Omental fat pad (tissue), 4 donors: ENCODE results near the gene SETDB2. TPM values are rescaled to one million over a fixed set of nuclear protein-coding genes. Genes with fewer than 3 reads are reported as not detected.
A peak's percentile ranks its signal among the peaks of the same experiment; 100 is the strongest.
"Not testable (repeated sequence)": the region's sequence is repeated elsewhere in the genome, so short reads cannot be mapped to it uniquely, and the experiment has no call there.

Experiments
- ATAC-seq: fragments of 150-250 bp; one replicate; pipeline ENCODE4 v1.9.1; 2016; ENCODE audit warnings: mild to moderate bottlenecking, moderate library complexity; ENCODE audit not compliant: low FRiP score
- DNase-seq: peaks from one replicate; pipeline ENCODE4 v3.0.0-alpha.2; 2019; ENCODE audit warnings: low spot score
- total RNA-seq, 4 donors: library from RNA; depleted of rRNA; stranded (reverse); fragments of >200 nt; gene quantifications; one replicate each; pipeline ENCODE4 v1.1.0, GENCODE V29; 2016
- TF ChIP-seq, protein P1 (sequence below), 3 donors: fragments of 450-650 bp; IDR thresholded peaks; one replicate each; pipeline ENCODE4 v1.5.1; 2016 to 2017; ENCODE audit warnings: antibody characterized with exemption in 3 of 3, mild to moderate bottlenecking in 3 of 3, moderate library complexity in 2 of 3

The SETDB2 gene
- total RNA-seq, 4 donors from 2014 or later: 5.6 to 9.6 (median 6.6) TPM

GRCh38 chr13:49494645-49495044, 50.6 kb downstream of the SETDB2 start:
- ATAC-seq: no peak
- DNase-seq: no peak
- TF ChIP-seq, protein P1, sequence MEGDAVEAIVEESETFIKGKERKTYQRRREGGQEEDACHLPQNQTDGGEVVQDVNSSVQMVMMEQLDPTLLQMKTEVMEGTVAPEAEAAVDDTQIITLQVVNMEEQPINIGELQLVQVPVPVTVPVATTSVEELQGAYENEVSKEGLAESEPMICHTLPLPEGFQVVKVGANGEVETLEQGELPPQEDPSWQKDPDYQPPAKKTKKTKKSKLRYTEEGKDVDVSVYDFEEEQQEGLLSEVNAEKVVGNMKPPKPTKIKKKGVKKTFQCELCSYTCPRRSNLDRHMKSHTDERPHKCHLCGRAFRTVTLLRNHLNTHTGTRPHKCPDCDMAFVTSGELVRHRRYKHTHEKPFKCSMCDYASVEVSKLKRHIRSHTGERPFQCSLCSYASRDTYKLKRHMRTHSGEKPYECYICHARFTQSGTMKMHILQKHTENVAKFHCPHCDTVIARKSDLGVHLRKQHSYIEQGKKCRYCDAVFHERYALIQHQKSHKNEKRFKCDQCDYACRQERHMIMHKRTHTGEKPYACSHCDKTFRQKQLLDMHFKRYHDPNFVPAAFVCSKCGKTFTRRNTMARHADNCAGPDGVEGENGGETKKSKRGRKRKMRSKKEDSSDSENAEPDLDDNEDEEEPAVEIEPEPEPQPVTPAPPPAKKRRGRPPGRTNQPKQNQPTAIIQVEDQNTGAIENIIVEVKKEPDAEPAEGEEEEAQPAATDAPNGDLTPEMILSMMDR (IDR thresholded peaks at IDR 0.05): no peak

GRCh38 chr13:49495783-49496762, 52.0 kb downstream of the SETDB2 start, which contains the start of gene PHF11:
TSS of gene PHF11 (plus strand) at chr13:49495953. CDS start at chr13:49496002, 49 bp downstream.
- peak; percentile 45 for DNase-seq
- TF ChIP-seq, protein P1 (IDR thresholded peaks at IDR 0.05): no peak
- peak; percentile 92 for ATAC-seq

- ATAC-seq, DNase-seq: not testable (repeated sequence)
These were observed 52.8 kb downstream of the SETDB2 start for GRCh38 chr13:49496837-49497236.

- no peak for DNase-seq
- ATAC-seq: no peak
- TF ChIP-seq, protein P1 (IDR thresholded peaks at IDR 0.05): no peak
These were observed 53.2 kb downstream of the SETDB2 start for GRCh38 chr13:49497272-49497671.

- DNase-seq: no peak
- no peak for ATAC-seq
- TF ChIP-seq, protein P1 (IDR thresholded peaks at IDR 0.05): no peak
These were observed 54.1 kb downstream of the SETDB2 start for GRCh38 chr13:49498206-49498605.

- ATAC-seq (no peak), DNase-seq (no peak)
- TF ChIP-seq, protein P1 (IDR thresholded peaks at IDR 0.05): no peak
These were observed 56.0 kb downstream of the SETDB2 start for GRCh38 chr13:49499889-49500660.

DNA sequence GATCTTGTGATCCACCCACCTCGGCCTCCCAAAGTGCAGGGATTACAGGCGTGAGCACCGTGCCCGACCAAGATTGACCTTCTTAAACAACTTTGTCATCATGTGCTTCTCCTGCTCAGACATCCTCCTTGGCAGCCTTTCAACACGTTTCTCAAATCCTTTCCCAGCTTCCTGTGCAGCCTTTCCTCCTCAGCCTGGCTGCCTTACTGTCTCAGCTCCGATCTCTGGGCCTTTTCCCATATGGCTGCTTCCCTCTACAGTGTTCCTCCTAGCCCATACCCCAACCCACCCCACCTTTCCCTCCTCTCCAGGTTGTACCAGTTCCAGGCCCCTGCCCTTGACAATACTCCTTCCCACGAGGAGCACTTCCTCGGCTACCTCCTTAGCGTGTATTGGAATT, 58.9 kb downstream of the SETDB2 start:
- TF ChIP-seq, protein P1 (IDR thresholded peaks at IDR 0.05): no peak
- ATAC-seq (peak; percentile 32), DNase-seq (no peak)
